Ovary (tissue), 9 donors: ENCODE data around the gene NR1D1. TPM values are rescaled to one million over a fixed set of nuclear protein-coding genes. Genes with fewer than 3 reads are reported as not detected.
A peak's percentile ranks its signal among the peaks of the same experiment; 100 is the strongest.

Experiments used
- DNase-seq, 5 donors: peaks; one replicate each; pipeline ENCODE4 v3.0.0-alpha.2; 2019 to 2020
- H3K27ac ChIP-seq, 2 donors: fragments of 200-600 bp; one replicate each; pipeline versions ENCODE4 v1.5.1 to v1.8.0; 2019 to 2022
- H3K27me3 ChIP-seq: fragments of 200-600 bp; one replicate; pipeline ENCODE4 v1.8.0; 2022
- H3K36me3 ChIP-seq: fragments of 200-600 bp; sonication (generic); one replicate; pipeline ENCODE4 v1.5.1; 2019
- H3K4me1 ChIP-seq: one replicate; pipeline ENCODE4 v1.8.1; 2013; ENCODE audit warnings: mild to moderate bottlenecking, moderate library complexity; ENCODE audit not compliant: insufficient read depth
- H3K4me3 ChIP-seq: fragments of 200-600 bp; sonication (generic); one replicate; pipeline ENCODE4 v1.5.1; 2017
- H3K9me3 ChIP-seq, 2 donors: fragments of 200-600 bp in 1 of 2; sonication (generic) in 1 of 2; one replicate each; pipeline versions ENCODE4 v1.5.1 to v1.8.1; 2013 to 2019; ENCODE audit warnings: mild to moderate bottlenecking in 1 of 2, moderate library complexity in 1 of 2
- EP300 ChIP-seq: sonication (generic); formaldehyde crosslinking; IDR thresholded peaks from one replicate; pipeline ENCODE4 v1.6.1; 2017; ENCODE audit warnings: antibody characterized with exemption
- POLR2A ChIP-seq: fragments of 450-650 bp; IDR thresholded peaks from one replicate; pipeline ENCODE4 v1.6.1; 2017; ENCODE audit warnings: antibody characterized with exemption, mild to moderate bottlenecking, moderate library complexity
- WGBS, 3 donors: extraction: QIAGEN DNeasy Blood & Tissue Kit in 1 of 3; methylation state at CpG; one replicate each; pipeline versions ENCODE4 v1.1.5 to v1.1.7; 2013 to 2017; 5-methylcytosine and 5-hydroxymethylcytosine counted together
- intact Hi-C, 4 donors: fragments of 100-400 bp; cut with DNase I; formaldehyde crosslinking; loops; one replicate each; pipeline versions ENCODE4 v1.11.0 to v1.15.1; 2022 to 2023
- polyA plus RNA-seq, 2 donors: library from polyadenylated mRNA; stranded (reverse); fragments of 200-250 nt in 1 of 2; fragments of 350-450 nt in 1 of 2; fragmentation: Illumina TruSeq in 1 of 2; extraction: RNeasy Lipid Tissue Mini Kit (QIAGEN cat#74804) in 1 of 2; gene quantifications; one replicate each; pipeline ENCODE4 v1.2.3, GENCODE V29; 2013 to 2014
- total RNA-seq, 7 donors: library from RNA; depleted of rRNA in 2 of 7; stranded (reverse); fragments of >200 nt in 2 of 7; fragmentation: NEBNext Ultra II Directional in 3 of 7; extraction: Animal tissue kit (Norgen Biotek cat#: 25700) in 3 of 7; gene quantifications; one replicate each; pipeline versions ENCODE4 v1.1.0 to v1.2.4, GENCODE V29; 2016 to 2023
- TF ChIP-seq, protein P1 (sequence below), 3 donors: fragments of 450-650 bp in 2 of 3; fragments of 200-600 bp in 1 of 3; IDR thresholded peaks; one replicate each; pipeline versions ENCODE4 v1.5.1 to v1.8.0; 2016 to 2022; ENCODE audit warnings: antibody characterized with exemption in 3 of 3, mild to moderate bottlenecking in 1 of 3
- donor health status: DM: no; HTN: no; CAD: no; lungs with moderate emphysema.
- donor health status: DM: no; HTN: no; CAD: no.
- donor health status: Bipolar disorder and iron deficiency.
- donor health status: DM: yes; HTN: yes; CAD: no.
- donor health status: DM: no; HTN: no; CAD: no.
- donor health status: DM: yes; HTN: yes; CAD: no.

The NR1D1 gene
- total and polyA plus RNA-seq, 9 donors, result 10.7 to 73.8 (median 23.7) TPM

DNA sequence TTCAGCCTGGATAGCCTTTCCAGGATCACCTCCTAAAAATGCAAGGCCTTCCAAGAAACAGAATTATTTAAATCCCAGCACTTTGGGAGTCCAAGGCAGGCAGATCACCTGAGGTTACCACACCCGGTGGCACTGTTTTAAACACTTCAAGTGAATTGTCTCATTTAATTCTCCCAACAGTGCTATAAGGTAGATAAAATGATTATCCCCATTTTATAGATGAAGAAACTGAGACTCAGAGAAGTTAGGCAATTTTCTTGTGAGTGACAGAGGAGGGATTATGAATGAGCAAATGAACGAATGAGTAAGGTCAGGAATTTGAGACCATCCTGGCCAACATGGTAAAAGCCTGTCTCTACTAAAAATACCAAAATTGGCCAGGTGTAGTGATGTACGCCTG is 20.8 kb downstream of the NR1D1 start:
- intact Hi-C loops, result no loop called here
- Histone ChIP-seq H3K4me1 (peaks cover 14% of the 10 kb centered on the region), H3K9me3 (no peaks in the 10 kb centered on the region), H3K27me3 (no peaks in the 10 kb centered on the region), H3K4me3 (no peak overlapping the region), H3K36me3 (peaks cover 2% of the 10 kb centered on the region), H3K27ac (no peak overlapping the region)
- DNase-seq, result no peak
- WGBS, 3 donors, result 85 to 87% (median 86%) methylated on average over 3 of the region's 3 CpGs
- TF ChIP-seq EP300 (no peak), POLR2A (no peak)
- TF ChIP-seq, protein P1, sequence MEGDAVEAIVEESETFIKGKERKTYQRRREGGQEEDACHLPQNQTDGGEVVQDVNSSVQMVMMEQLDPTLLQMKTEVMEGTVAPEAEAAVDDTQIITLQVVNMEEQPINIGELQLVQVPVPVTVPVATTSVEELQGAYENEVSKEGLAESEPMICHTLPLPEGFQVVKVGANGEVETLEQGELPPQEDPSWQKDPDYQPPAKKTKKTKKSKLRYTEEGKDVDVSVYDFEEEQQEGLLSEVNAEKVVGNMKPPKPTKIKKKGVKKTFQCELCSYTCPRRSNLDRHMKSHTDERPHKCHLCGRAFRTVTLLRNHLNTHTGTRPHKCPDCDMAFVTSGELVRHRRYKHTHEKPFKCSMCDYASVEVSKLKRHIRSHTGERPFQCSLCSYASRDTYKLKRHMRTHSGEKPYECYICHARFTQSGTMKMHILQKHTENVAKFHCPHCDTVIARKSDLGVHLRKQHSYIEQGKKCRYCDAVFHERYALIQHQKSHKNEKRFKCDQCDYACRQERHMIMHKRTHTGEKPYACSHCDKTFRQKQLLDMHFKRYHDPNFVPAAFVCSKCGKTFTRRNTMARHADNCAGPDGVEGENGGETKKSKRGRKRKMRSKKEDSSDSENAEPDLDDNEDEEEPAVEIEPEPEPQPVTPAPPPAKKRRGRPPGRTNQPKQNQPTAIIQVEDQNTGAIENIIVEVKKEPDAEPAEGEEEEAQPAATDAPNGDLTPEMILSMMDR (IDR thresholded peaks at IDR 0.05), result no peak

DNA sequence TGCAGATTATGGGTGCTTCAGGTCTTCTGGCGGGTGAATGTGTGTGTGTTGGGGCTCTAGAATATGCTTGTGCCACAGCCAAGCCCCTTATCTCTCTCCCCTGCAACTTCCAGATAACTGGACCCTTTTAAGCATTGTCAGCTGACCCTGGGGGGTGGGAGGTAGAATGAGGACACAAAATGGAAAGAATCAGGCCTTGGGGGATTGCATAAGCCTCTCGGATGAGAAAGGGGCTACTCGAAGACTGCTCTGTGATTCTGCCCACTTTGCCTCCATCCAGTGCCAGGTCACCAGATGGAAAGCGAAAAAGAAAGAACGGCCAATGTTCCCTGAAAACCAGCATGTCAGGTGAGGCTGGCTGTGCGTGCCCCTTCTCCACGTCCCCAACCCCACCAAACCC is 23.8 kb downstream of the NR1D1 start:
- intact Hi-C loops, result loop anchor here in 1 of 4 donors (2.0 kb wide), 1 partner anchor 54 kb away; no protein-coding TSS in a partner anchor
- Histone ChIP-seq H3K9me3 (no peaks in the 10 kb centered on the region), H3K4me3 (no peak overlapping the region), H3K27ac (peak overlapping the region in 1 of 2 donors; percentile 30), H3K36me3 (no peaks in the 10 kb centered on the region), H3K27me3 (no peaks in the 10 kb centered on the region), H3K4me1 (peaks cover 31% of the 10 kb centered on the region)
- TF ChIP-seq, protein P1 (IDR thresholded peaks at IDR 0.05), result no peak
- TF ChIP-seq POLR2A (no peak), EP300 (no peak)
- no peak for DNase-seq
- 63 to 66% (median 66%) methylated on average over 7 of the region's 7 CpGs for WGBS, 3 donors

DNA sequence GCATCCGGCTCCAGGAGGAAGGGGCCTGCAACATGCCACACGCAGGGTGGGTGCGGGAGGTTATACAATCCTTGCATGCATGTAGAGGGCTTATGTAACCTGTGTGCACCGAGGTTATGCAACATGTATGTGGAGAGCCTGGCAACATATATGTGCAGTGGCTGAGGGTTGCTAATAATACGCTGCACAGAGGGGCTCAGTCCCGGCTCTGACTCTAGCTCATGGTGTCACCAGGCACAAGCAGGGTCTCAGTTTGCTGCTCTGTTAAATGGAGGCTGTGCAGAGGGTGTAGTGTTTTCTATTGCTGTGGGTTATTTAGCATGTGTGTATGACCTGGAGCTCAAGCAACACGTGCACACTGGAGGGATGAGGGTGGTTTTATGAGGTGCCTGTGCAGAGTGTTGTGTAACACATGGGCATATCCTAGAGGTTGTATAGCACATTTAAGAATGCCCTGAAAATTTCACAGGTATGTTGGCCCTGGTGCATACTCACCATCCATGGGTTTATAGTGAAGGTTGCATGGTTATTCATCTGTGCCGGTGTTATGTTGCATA is 24.4 kb downstream of the NR1D1 start:
- no peaks in the 10 kb centered on the region for H3K36me3 ChIP-seq
- H3K4me3 ChIP-seq, result no peak overlapping the region
- 21 to 33% (median 31%) methylated on average over 8 of the region's 8 CpGs for WGBS, 3 donors
- TF ChIP-seq EP300 (no peak), POLR2A (no peak)
- TF ChIP-seq, protein P1 (IDR thresholded peaks at IDR 0.05), result no peak
- H3K4me1 ChIP-seq, result peaks cover 36% of the 10 kb centered on the region
- H3K9me3 ChIP-seq, result no peaks in the 10 kb centered on the region
- no peak for DNase-seq
- intact Hi-C loops, result loop anchor here in 1 of 4 donors (2.0 kb wide), 1 partner anchor 55 kb away; no protein-coding TSS in a partner anchor
- H3K27ac ChIP-seq, result peak overlapping the region in 1 of 2 donors; percentile 89
- no peaks in the 10 kb centered on the region for H3K27me3 ChIP-seq

DNA sequence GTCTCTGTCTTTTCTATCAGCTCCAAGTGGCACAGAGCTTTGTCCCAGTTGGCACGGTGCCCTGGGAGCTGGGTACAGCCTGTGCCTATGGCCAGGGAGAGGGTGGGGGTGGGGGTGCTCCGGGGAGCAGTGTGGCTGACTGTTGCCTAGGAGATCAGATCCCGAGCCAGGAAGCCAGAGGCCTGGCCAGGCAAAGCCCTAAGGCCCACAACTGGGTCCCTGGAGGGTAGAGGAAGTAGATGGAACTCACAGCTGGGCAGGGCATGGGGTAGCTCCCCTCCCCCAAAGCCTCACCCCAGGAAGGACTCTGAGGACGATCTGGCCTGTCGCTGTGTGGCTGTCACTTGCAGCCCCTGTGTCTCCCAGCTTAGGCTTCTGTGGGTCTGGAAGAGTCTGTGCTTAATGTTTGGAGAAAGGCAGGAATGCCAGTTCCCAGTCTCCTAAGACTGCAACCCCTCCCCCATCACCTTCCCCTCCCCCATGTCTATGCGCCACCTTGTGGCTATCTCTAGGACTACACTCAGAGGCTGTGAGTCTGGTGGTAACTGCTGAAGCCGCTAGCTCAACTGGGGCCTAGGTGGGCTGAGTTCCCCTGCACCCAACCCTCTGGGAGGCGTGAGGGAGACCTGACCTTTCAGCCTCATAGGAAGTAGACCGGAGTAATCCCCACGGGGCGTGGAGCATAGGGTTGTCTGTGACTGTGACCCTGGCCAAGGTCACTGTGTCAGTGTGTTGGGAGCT is 25.0 kb downstream of the NR1D1 start:
- H3K27ac ChIP-seq, result peak overlapping the region; percentile 50 to 89
- intact Hi-C loops, result no loop called here
- no peak overlapping the region for H3K4me3 ChIP-seq
- 6 to 19% (median 6%) methylated on average over 10 to 11 of the region's 11 CpGs for WGBS, 3 donors
- peak; percentile 65 to 83 (median 80) for DNase-seq
- peaks cover 42% of the 10 kb centered on the region for H3K4me1 ChIP-seq
- H3K27me3 ChIP-seq, result no peaks in the 10 kb centered on the region
- no peaks in the 10 kb centered on the region for H3K36me3 ChIP-seq
- no peaks in the 10 kb centered on the region for H3K9me3 ChIP-seq
- no peak for TF ChIP-seq EP300
- TF ChIP-seq, protein P1 (IDR thresholded peaks at IDR 0.05), result peak; percentile 70 to 85 (median 85)
- no peak for TF ChIP-seq POLR2A
